HL-60/S4 (cell line): ENCODE data around the gene RIGI.
"Not testable (repeated sequence)": the region's sequence is repeated elsewhere in the genome, so short reads cannot be mapped to it uniquely, and the experiment has no call there.

Experiments used
- in situ Hi-C: fragments of 300-500 bp; cut with MboI; formaldehyde crosslinking; loops from 2 replicates; pipeline ENCODE4 v1.14.3; 2022; ENCODE audit warnings: low sequenced_read_pairs

Gene RIGI

GRCh38 chr9:32526041-32526706 lies at the start of gene RIGI:
TSS of gene RIGI (minus strand) at chr9:32526196. CDS start at chr9:32526166, 30 bp downstream.
- in situ Hi-C loops, result no loop called here

GRCh38 chr9:32574858-32575257 lies 48.9 kb upstream of the RIGI start:
- in situ Hi-C loops, result loop anchor here (10.0 to 25.0 kb wide), 2 partner anchors 190 to 662 kb away; partner anchors contain the start of genes ACO1 and SPINK4

GRCh38 chr9:32573821-32574220 lies 47.8 kb upstream of the RIGI start:
- in situ Hi-C loops, result loop anchor here (10.0 to 25.0 kb wide), 2 partner anchors 189 to 663 kb away; partner anchors contain the start of genes ACO1 and SPINK4

- in situ Hi-C loops, result loop anchor here (10.0 to 25.0 kb wide), 2 partner anchors 188 to 664 kb away; partner anchors contain the start of genes ACO1 and SPINK4
Measured at GRCh38 chr9:32572900-32573523, 47.0 kb upstream of the RIGI start, which contains the start of gene NDUFB6. TSS of gene NDUFB6 (minus strand) at chr9:32573159. CDS start at chr9:32573060, 99 bp downstream.

- in situ Hi-C loops, result loop anchor here (10.0 to 25.0 kb wide), 2 partner anchors 187 to 665 kb away; partner anchors contain the start of genes ACO1 and SPINK4
Measured at GRCh38 chr9:32571969-32572899, 46.2 kb upstream of the RIGI start.

DNA sequence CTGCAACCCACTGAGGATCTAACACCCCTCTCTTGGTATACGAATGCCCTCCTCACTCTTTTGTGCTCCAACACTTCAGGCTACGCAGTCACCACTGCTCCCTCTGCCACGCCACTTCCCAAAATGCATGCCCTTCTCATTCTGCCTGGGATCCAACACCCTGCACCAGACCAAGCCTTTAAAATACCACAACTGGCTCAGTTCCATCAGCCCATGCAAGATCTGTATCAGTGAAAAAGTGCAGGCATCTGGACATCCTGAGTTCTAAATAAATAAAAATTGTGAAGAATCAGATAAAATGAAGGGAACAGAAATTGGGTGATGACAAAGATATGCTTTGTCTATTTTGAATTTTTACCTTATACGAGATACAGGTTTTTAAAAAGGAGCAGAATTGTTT lies 44.3 kb upstream of the RIGI start:
- in situ Hi-C loops, result loop anchor here (10.0 to 25.0 kb wide), 2 partner anchors 185 to 667 kb away; partner anchors contain the start of genes ACO1 and SPINK4

- in situ Hi-C loops, result loop anchor here (25.0 kb wide), 1 partner anchor 671 kb away; the partner anchor contains the start of gene SPINK4
Measured at GRCh38 chr9:32566770-32567169, 40.8 kb upstream of the RIGI start.

DNA sequence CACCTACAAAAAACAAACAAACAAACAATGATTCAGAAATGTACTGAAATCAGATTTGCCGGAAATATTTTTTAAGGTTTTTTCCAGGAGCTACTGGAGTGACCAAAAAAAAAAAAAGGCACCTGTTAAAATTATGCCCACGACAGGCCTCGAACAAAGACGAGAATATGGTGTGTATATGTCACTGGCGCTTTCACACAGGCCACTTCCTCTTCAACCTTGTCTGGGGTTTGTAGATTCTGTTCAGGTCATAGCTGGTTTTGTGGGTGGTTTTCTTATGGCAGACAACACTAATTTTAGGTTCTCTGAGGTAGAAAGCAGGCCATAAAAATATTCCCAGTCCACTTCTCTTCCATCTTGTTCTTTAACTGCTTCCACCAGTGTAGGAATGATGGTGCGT lies 40.0 kb upstream of the RIGI start:
- in situ Hi-C loops, result loop anchor here (25.0 kb wide), 1 partner anchor 671 kb away; the partner anchor contains the start of gene SPINK4

- in situ Hi-C loops, result loop anchor here (25.0 kb wide), 1 partner anchor 679 kb away; the partner anchor contains the start of gene SPINK4
Measured at GRCh38 chr9:32558408-32558934, 32.5 kb upstream of the RIGI start.

DNA sequence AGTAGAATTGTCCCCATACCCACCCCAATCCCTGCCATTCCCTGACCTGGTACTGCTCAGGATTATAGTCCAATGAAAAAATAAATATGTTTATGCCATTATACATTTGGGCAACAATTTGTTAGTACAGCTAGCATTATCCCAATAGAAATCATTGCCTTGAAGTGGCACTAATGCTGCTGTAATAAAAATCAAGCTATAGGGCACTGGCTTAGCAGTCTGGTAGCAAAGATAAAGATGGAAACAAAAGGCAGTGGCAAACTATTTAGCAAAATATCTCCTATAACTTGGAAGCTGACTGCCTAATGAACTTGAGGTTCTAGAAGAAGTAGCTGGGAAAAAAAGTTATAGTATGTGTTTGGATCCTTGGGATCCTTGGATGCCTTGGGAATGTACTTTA lies 28.6 kb upstream of the RIGI start:
- in situ Hi-C loops, result loop anchor here (25.0 kb wide), 1 partner anchor 683 kb away; the partner anchor contains the start of gene SPINK4

DNA sequence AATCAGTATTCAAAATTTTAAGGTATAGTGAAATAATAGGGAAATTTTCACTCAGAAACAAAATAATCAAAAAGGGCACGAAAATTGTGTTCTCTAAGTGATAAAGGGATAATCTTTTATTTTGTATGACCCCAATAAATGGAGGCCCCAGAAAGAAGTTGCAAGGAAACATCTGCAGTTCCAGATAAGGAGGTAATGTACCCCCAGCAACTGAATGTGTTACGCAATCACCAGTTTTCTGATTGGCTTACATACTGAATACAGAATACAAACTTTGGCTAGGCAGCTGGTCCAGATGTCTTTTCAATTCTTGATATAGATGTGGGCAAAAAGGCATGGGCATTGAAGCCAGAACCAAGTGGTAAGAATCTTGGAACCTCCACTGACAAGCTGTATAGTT lies 28.1 kb upstream of the RIGI start:
- in situ Hi-C loops, result loop anchor here (25.0 kb wide), 1 partner anchor 683 kb away; the partner anchor contains the start of gene SPINK4

DNA sequence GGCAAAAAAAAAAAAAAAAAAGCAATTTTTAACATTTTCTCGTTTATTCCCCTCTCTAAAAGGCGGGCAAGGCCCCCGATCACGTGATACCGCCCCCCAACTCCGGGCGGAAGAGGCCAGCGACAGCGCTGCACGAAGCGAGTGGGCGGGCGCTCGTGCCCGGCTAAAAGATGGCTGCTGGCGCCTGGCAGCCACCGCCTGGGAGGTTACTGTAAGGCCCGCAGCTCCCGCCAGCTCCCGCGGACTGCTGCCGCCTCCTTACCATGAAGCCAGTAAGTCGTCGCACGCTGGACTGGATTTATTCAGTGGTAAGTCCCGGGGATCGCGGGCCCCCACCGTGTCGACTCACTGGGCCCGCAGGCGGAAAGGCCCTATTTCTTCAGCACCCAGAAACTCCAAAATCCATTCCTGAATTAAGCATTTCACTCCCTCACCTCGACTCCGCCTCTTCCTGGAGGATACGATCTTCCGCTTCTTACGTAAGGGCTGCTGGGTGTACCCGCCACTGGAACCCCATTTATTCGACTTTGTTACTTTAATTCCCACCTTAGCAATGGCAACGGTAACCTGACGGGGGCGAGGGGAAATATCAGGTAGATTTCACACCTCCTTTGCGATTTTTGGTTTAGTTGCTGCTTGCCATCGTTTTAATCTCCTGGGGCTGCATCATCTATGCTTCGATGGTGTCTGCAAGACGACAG lies 26.3 kb upstream of the RIGI start, which contains the start of the genes SMIM27 and TOPORS:
Gene SMIM27 (plus strand): TSS at position 156 of the 701 bp plus-strand sequence. CDS start 108 bp downstream, at position 264.
Gene TOPORS (minus strand): TSS at position 415 of the 701 bp plus-strand sequence. CDS start 150 bp downstream, at position 265.
- in situ Hi-C loops, result loop anchor here (25.0 kb wide), 1 partner anchor 685 kb away; the partner anchor contains the start of gene SPINK4

GRCh38 chr9:32551276-32552051 lies 25.5 kb upstream of the RIGI start:
- in situ Hi-C loops, result loop anchor here (25.0 kb wide), 1 partner anchor 686 kb away; the partner anchor contains the start of gene SPINK4

GRCh38 chr9:32550562-32551275 lies 24.7 kb upstream of the RIGI start:
- in situ Hi-C loops, result loop anchor here (25.0 kb wide), 1 partner anchor 687 kb away; the partner anchor contains the start of gene SPINK4

DNA sequence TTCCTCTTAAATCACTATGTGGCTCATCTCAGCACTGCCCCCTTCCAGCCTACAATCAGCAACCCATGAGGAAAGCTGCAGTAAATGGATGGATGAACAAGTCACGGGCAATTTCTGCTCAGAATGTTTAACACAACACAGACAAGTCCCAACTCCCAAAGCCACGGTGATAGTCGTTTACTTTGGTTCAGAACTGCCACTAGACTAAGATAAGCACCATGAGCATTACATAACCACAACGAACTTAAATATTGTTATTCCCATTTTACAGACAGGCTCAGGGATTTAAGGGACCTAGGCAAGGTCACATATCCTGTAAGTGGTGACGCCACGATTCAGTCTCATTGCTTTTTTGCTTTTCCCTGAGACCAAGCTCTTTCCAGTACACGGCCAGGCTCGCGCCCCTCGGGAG lies 24.2 kb upstream of the RIGI start:
- in situ Hi-C loops, result loop anchor here (25.0 kb wide), 1 partner anchor 687 kb away; the partner anchor contains the start of gene SPINK4

DNA sequence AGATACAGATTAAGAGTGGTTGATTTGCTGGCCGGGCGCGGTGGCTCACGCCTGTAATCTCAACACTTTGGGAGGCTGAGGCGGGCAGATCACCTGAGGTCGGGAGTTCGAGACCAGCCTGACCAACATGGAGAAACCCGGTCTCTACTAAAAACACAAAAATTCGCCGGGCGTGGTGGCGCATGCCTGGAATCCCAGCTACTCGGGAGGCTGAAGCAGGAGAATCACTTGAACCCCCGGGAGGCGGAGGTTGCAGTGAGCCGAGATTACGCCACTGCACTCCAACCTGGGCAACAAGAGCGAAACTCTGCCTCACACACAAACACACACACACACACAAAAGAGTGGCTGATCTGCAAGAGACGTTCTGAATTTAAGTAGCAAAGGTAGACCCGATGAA lies 22.2 kb upstream of the RIGI start:
- in situ Hi-C loops, result not testable (repeated sequence)

DNA sequence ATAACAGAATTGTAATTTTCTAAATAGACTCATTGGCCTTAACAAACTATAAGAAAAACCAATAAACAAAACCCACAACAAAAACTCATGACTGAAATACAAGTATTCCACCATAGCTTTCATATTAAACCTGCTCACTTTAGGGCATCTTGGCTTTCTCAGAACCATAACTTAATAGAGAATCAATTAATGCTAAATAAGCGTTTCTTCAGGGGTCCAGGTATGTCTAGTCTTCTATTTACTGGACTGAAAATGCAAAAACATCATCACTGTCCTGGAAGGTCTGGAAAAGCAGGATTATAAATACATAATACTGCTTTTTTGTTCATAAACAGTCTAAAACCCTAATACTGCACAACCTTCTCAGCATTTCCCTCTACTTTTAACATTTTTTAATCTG lies 19.9 kb upstream of the RIGI start:
- in situ Hi-C loops, result no loop called here
